ENCODE data around the gene SHISA6. TPM values are rescaled to one million over a fixed set of nuclear protein-coding genes. Genes with fewer than 3 reads are reported as not detected.

The SHISA6 gene
- polyA plus RNA-seq, 1 donor (not counting 4 experiments of a cell fraction or from before 2014, with no cell fraction given): 2.2 TPM

- Histone ChIP-seq H3K27ac (ENCODE audit: control insufficient read depth, insufficient read depth, low read length) (no peak overlapping the region), H3K27me3 (ENCODE audit: control insufficient read depth, extremely low read depth, insufficient read depth, low read length) (no peaks in the 10 kb centered on the region), H3K4me1 (ENCODE audit: control insufficient read depth, extremely low read depth, insufficient read depth, low read length) (no peaks in the 10 kb centered on the region), H3K9me3 (ENCODE audit: control insufficient read depth, low read depth, low read length) (no peaks in the 10 kb centered on the region), H3K36me3 (ENCODE audit: control insufficient read depth in 2 of 2, extremely low read depth in 1 of 2, insufficient read depth in 2 of 2, low read length in 2 of 2) (no peaks in the 10 kb centered on the region), H3K4me3 (ENCODE audit: control insufficient read depth in 2 of 3, extremely low read depth in 1 of 3, insufficient read depth in 2 of 3, low read depth in 1 of 3, low read length in 3 of 3) (no peak overlapping the region), H3K9me1 (ENCODE audit: control insufficient read depth, extremely low read depth, insufficient read depth, low read length) (no peaks in the 10 kb centered on the region), H2AFZ (ENCODE audit: control insufficient read depth, low read length) (no peak overlapping the region), H4K20me1 (ENCODE audit: control insufficient read depth, extremely low read depth, insufficient read depth, low read length) (no peaks in the 10 kb centered on the region), H3K9ac (ENCODE audit: control insufficient read depth, extremely low read depth, insufficient read depth, low read length) (no peak overlapping the region), H3K4me2 (ENCODE audit: control insufficient read depth, extremely low read depth, insufficient read depth, low read depth, low read length) (no peak overlapping the region), H3K79me2 (ENCODE audit: control insufficient read depth, insufficient read depth, low read length) (no peaks in the 10 kb centered on the region)
- FAIRE-seq: no peak
- no peak for TF ChIP-seq CTCF (optimal IDR thresholded peaks at IDR 0.05 in 1 of 3, IDR thresholded peaks at IDR 0.05 in 1 of 3, conservative IDR thresholded peaks at IDR 0.05 in 1 of 3; ENCODE audit: extremely low read depth in 1 of 3, insufficient read depth in 2 of 3, low read length in 3 of 3)
- TF ChIP-seq EZH2 (IDR thresholded peaks at IDR 0.05; ENCODE audit: low read length): no peak
- DNase-seq (ENCODE audit: low read depth, low spot score): no peak
- dilution Hi-C loops (cut with MboI; ENCODE audit: extremely low pct_ligation_motif_present, low sequenced_read_pairs): no loop called here
These were observed 108.1 kb downstream of the SHISA6 start for GRCh38 chr17:11349106-11349505.

GRCh38 chr17:11351479-11351878 lies 110.5 kb downstream of the SHISA6 start:
- TF ChIP-seq EZH2 (IDR thresholded peaks at IDR 0.05; ENCODE audit: low read length) (no peak), CTCF (optimal IDR thresholded peaks at IDR 0.05 in 1 of 3, IDR thresholded peaks at IDR 0.05 in 1 of 3, conservative IDR thresholded peaks at IDR 0.05 in 1 of 3; ENCODE audit: extremely low read depth in 1 of 3, insufficient read depth in 2 of 3, low read length in 3 of 3) (no peak)
- FAIRE-seq: no peak
- no peaks in the 10 kb centered on the region for H3K4me1 ChIP-seq (ENCODE audit: control insufficient read depth, extremely low read depth, insufficient read depth, low read length)
- H3K4me2 ChIP-seq (ENCODE audit: control insufficient read depth, extremely low read depth, insufficient read depth, low read depth, low read length): no peak overlapping the region
- no peaks in the 10 kb centered on the region for H3K9me3 ChIP-seq (ENCODE audit: control insufficient read depth, low read depth, low read length)
- DNase-seq (ENCODE audit: low read depth, low spot score): no peak
- H3K27me3 ChIP-seq (ENCODE audit: control insufficient read depth, extremely low read depth, insufficient read depth, low read length): no peaks in the 10 kb centered on the region
- dilution Hi-C loops (cut with MboI; ENCODE audit: extremely low pct_ligation_motif_present, low sequenced_read_pairs): no loop called here
- H3K9me1 ChIP-seq (ENCODE audit: control insufficient read depth, extremely low read depth, insufficient read depth, low read length): no peaks in the 10 kb centered on the region
- H3K9ac ChIP-seq (ENCODE audit: control insufficient read depth, extremely low read depth, insufficient read depth, low read length): no peak overlapping the region
- no peaks in the 10 kb centered on the region for H4K20me1 ChIP-seq (ENCODE audit: control insufficient read depth, extremely low read depth, insufficient read depth, low read length)
- H2AFZ ChIP-seq (ENCODE audit: control insufficient read depth, low read length): no peak overlapping the region
- H3K79me2 ChIP-seq (ENCODE audit: control insufficient read depth, insufficient read depth, low read length): no peaks in the 10 kb centered on the region
- H3K27ac ChIP-seq (ENCODE audit: control insufficient read depth, insufficient read depth, low read length): no peak overlapping the region
- H3K36me3 ChIP-seq (ENCODE audit: control insufficient read depth in 2 of 2, extremely low read depth in 1 of 2, insufficient read depth in 2 of 2, low read length in 2 of 2): no peaks in the 10 kb centered on the region
- H3K4me3 ChIP-seq (ENCODE audit: control insufficient read depth in 2 of 3, extremely low read depth in 1 of 3, insufficient read depth in 2 of 3, low read depth in 1 of 3, low read length in 3 of 3): no peak overlapping the region
